ENCODE data around the gene TREX2. TPM values are rescaled to one million over a fixed set of nuclear protein-coding genes. Genes with fewer than 3 reads are reported as not detected.

Gene TREX2
- total RNA-seq, 8 experiments from 2014 or later, result 0.05 to 0.70 (median 0.38) TPM; not detected in 3

Other genes starting within 250 kb of the TREX2 start
- gene PNMA6F, start 124.3 kb downstream of the TREX2 start, total RNA-seq, result 1 to 10 TPM in 1 of 8 experiments, under 1 TPM in 6, not detected in 1; 0.04 to 1.2 (median 0.43) TPM
- gene ZNF275, start 111.9 kb downstream of the TREX2 start, total RNA-seq, result 10 to 100 TPM in 1 of 8 experiments, 1 to 10 TPM in 7; 2.6 to 15.8 (median 6.3) TPM
- under 1 TPM in 6 of 8 experiments, not detected in 2; 0.05 to 0.87 (median 0.19) TPM for gene PNMA6E, start 44.7 kb downstream of the TREX2 start, total RNA-seq
- under 1 TPM in 5 of 8 experiments, not detected in 3; under 0.01 to 0.19 (median 0.04) TPM for gene ZFP92, start 34.6 kb downstream of the TREX2 start, total RNA-seq
- 10 to 100 TPM in 7 of 8 experiments, 1 to 10 TPM in 1; 8.5 to 28.6 (median 19.0) TPM for gene HAUS7, start 24.5 kb upstream of the TREX2 start, total RNA-seq
- 100 to 1,000 TPM in 1 of 8 experiments, 1 to 10 TPM in 3, under 1 TPM in 3, not detected in 1; 0.08 to 105 (median 2.6) TPM for gene BGN, start 48.9 kb upstream of the TREX2 start, total RNA-seq
- gene ATP2B3, start 71.6 kb upstream of the TREX2 start, total RNA-seq, result 1 to 10 TPM in 2 of 8 experiments, under 1 TPM in 4, not detected in 2; 0.17 to 4.4 (median 0.66) TPM
- gene CCNQ, start 153.1 kb upstream of the TREX2 start, total RNA-seq, result 10 to 100 TPM; 11.2 to 18.8 (median 14.6) TPM
- gene DUSP9, start 201.1 kb upstream of the TREX2 start, total RNA-seq, result 1 to 10 TPM in 2 of 8 experiments, under 1 TPM in 5, not detected in 1; 0.43 to 2.1 (median 0.77) TPM
- gene PNCK, start 227.8 kb upstream of the TREX2 start, total RNA-seq, result 10 to 100 TPM in 4 of 8 experiments, 1 to 10 TPM in 3, under 1 TPM in 1; 0.61 to 30.3 (median 10.6) TPM
- 10 to 100 TPM in 7 of 8 experiments, 1 to 10 TPM in 1; 8.9 to 55.9 (median 38.7) TPM for gene SLC6A8, start 241.9 kb upstream of the TREX2 start, total RNA-seq